ENCODE data around the gene RHEB. TPM values are rescaled to one million over a fixed set of nuclear protein-coding genes. Genes with fewer than 3 reads are reported as not detected.

The RHEB gene
- total and polyA plus RNA-seq, 2 of the 4 experiments (the other 2 are of a cell fraction), result 19.7 to 67.2 TPM

Small RNAs within 50 kb of the gene (microRNA-seq; reads per million reads assigned to microRNA genes)
- 0 reads per million in 2 experiments for gene MIR3907 (ENCODE audit: insufficient read depth in 1 of 2, insufficient read length in 1 of 2, unreplicated experiment in 1 of 2)
- not detected for gene RN7SL76P (ENCODE audit: insufficient read depth, insufficient read length)

Small RNAs within 50 kb of the gene (small RNA-seq; reads per million reads assigned to genes)
- gene MIR3907 (0 reads per million in 5 experiments), gene RN7SL76P (0 reads per million in 5 experiments)

Other genes with a start within 250 kb of the RHEB start
- 20.1 and 31.9 TPM in 2 replicates for gene NUB1, start 178.1 kb downstream of the RHEB start, total RNA-seq (2012; rRNA removed)
- 27.2 and 29.7 TPM in 2 replicates for gene NUB1, start 178.1 kb downstream of the RHEB start, polyA plus RNA-seq (2012; rRNA removed)
- gene WDR86, start 109.9 kb downstream of the RHEB start, total RNA-seq (2012; rRNA removed), result not detected in 2 replicates
- gene WDR86, start 109.9 kb downstream of the RHEB start, polyA plus RNA-seq (2012; rRNA removed), result not detected in 2 replicates
- gene CRYGN, start 79.8 kb downstream of the RHEB start, total RNA-seq (2012; rRNA removed), result not detected in 2 replicates
- not detected in 2 replicates for gene CRYGN, start 79.8 kb downstream of the RHEB start, polyA plus RNA-seq (2012; rRNA removed)